MG63 (cell line): ENCODE results near the gene PPP2R2C. TPM values are rescaled to one million over a fixed set of nuclear protein-coding genes. Genes with fewer than 3 reads are reported as not detected.

Source experiments
- DNase-seq: peaks from one replicate; pipeline ENCODE4 v3.0.0-alpha.2; 2020
- H3K27me3 ChIP-seq: fragments of 250-450 bp; sonication (Bioruptor Pico); 2 replicates; pipeline ENCODE4 v1.5.1; 2020; ENCODE audit warnings: mild to moderate bottlenecking, moderate library complexity
- H3K36me3 ChIP-seq: fragments of 250-450 bp; sonication (Bioruptor Pico); 2 replicates; pipeline ENCODE4 v1.5.1; 2020; ENCODE audit warnings: mild to moderate bottlenecking, moderate library complexity
- H3K4me3 ChIP-seq: fragments of 250-450 bp; sonication (Bioruptor Pico); 2 replicates; pipeline ENCODE4 v1.5.1; 2020; ENCODE audit warnings: mild to moderate bottlenecking, moderate library complexity
- H3K9me3 ChIP-seq: fragments of 250-450 bp; sonication (Bioruptor Pico); 2 replicates; pipeline ENCODE4 v1.5.1; 2020; ENCODE audit warnings: mild to moderate bottlenecking, moderate library complexity
- total RNA-seq: library from RNA; depleted of rRNA; stranded (reverse); fragments of >200 nt; shearing (Covaris generic); gene quantifications from 2 replicates; pipeline ENCODE4 v1.2.3, GENCODE V29; 2014; ENCODE audit warnings: low replicate concordance

Gene PPP2R2C
- total RNA-seq, 1 experiment from 2014 or later = 3.3 TPM

DNA sequence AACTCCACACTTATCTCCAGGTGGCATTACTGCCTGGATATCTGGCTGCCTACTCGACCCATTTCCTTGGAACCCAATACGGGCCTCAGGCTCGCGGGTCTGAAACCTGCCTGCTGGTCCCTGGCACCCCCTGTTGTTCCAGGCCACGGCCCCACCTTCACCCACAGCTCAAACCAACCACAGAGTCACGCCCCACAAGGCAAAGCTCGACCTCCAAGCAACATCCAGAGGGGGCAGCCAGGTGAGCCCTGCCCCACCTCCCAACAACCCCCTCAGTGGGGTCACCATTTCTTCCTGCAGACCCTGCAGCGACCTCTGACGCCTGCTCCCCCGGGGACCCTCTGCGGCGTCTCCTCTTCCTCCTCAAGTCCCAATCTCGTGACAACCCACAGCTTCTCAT is 126.5 kb downstream of the PPP2R2C start:
- no peaks in the 10 kb centered on the region for H3K36me3 ChIP-seq
- no peak for DNase-seq
- no peak overlapping the region for H3K4me3 ChIP-seq
- no peaks in the 10 kb centered on the region for H3K9me3 ChIP-seq
- no peaks in the 10 kb centered on the region for H3K27me3 ChIP-seq

DNA sequence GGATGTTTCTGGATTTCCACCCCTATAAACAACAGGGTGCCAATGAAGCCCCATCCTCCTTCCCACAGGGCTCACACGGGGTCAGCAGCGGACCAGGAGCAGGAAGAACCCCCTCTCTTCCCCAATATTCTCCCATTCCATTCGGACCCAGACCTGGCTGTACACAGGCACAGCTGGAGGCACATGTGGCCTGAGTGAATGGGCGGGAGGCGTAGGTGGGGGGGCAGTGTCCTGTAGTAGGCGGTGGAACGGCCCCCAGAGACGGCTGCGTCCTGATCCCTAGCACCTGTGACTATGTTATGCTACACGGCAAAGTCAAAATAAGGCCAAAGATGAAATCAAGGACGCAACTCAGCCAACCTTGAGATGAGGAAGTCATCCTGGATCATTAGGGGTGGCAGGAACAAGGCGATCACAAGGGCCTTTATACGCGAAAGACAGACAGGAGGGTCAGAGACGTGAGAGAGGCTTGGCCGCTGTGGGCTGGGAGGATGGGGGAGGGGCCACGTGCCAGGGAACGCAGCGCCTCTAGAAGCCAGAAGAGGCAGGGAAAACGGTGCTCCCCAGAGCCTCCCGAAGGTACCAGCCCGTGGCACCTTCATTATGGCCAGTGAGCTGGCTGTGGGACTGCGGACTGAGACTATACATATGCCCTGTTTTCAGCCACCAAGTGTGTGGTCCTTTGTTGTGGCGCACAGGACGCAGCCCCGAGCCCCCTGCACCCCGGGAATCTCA is 127.2 kb downstream of the PPP2R2C start:
- H3K4me3 ChIP-seq = no peak overlapping the region
- no peaks in the 10 kb centered on the region for H3K36me3 ChIP-seq

DNA sequence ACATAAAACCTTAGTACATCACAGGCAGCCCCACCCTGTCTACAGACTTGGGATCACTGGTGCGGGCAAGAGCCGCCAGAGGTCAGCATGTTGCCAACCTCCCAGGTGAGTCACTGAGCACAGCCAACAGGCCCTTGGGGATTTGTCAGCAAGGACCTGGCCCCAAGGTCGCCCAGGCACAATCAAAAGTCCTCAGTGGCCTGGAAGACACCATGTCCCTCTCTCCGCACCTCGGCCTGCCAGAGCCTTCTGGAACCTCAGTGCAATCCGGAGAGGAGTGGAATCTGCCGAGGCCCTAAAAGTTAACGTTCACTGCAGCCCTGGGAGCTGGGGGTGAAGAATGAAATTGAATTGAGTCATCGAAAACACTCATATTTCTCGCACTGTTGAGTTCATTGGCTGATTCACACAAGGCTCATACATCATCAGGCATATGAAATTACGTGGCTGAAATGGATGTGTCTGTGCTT is 128.4 kb downstream of the PPP2R2C start:
- Histone ChIP-seq H3K27me3 (no peaks in the 10 kb centered on the region), H3K4me3 (no peak overlapping the region), H3K9me3 (no peaks in the 10 kb centered on the region), H3K36me3 (no peaks in the 10 kb centered on the region)
- peak; percentile 73 for DNase-seq

More for the DNA sequence above, 127.2 kb downstream of the PPP2R2C start:
- Histone ChIP-seq H3K27me3 (no peaks in the 10 kb centered on the region), H3K9me3 (no peaks in the 10 kb centered on the region)
- DNase-seq = no peak

DNA sequence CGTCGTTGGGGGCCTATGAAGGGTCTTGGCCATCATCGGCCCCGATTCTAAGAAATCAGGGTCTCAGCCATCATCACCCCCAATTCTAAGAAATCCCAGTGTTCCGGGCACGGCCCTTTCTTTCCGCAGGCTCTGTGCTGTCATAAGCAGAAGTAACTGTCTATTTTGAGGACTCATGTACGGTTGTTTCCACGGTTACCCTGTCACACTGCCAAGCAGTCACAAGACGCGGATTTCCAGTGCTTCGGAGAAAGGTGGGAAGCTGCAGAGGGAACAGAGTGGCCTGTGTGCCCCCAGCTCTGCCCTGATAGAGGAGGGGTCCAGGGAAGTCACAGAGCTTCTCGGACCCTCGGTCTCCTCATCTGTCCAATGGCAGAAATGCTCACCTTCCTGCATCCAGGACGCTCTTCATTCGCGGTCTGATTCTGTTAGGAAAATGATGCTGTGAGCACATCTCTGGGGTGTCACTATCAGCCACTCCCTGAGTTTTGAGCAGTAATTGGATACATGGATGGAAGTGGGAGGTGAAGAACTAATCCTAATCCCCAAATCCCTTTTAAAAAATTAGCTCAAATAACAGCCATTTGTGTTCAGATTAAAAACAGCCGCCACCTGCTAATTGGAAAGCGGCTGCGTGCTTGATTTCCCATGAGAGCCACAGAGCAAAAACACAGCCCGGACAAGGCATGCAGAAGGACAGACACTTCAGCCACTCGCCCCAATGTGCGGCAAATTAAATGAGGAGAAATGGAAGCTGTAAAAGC is 129.7 kb downstream of the PPP2R2C start:
- Histone ChIP-seq H3K27me3 (no peaks in the 10 kb centered on the region), H3K36me3 (no peaks in the 10 kb centered on the region), H3K4me3 (no peak overlapping the region), H3K9me3 (no peaks in the 10 kb centered on the region)
- no peak for DNase-seq

DNA sequence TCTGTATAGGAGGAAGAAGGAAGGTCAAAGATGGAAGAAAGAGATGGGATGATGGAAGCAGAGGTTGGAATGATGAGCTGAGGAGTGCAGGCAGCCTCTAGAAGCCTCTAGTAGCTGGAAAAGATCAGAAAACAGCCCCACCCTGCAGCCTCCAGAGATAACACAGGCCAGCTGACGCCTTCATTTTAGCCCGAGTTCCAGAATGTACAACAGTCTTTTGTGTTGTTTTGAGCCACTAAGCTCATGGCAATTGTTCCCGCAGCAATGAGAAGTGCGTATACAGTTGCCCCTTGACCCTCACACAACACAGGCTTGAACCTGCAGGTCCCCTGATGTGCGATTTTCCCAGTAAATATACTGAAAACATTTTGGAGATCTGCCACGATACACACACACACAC is 130.7 kb downstream of the PPP2R2C start:
- Histone ChIP-seq H3K27me3 (no peaks in the 10 kb centered on the region), H3K9me3 (no peaks in the 10 kb centered on the region), H3K36me3 (no peaks in the 10 kb centered on the region), H3K4me3 (no peak overlapping the region)
- DNase-seq = no peak

DNA sequence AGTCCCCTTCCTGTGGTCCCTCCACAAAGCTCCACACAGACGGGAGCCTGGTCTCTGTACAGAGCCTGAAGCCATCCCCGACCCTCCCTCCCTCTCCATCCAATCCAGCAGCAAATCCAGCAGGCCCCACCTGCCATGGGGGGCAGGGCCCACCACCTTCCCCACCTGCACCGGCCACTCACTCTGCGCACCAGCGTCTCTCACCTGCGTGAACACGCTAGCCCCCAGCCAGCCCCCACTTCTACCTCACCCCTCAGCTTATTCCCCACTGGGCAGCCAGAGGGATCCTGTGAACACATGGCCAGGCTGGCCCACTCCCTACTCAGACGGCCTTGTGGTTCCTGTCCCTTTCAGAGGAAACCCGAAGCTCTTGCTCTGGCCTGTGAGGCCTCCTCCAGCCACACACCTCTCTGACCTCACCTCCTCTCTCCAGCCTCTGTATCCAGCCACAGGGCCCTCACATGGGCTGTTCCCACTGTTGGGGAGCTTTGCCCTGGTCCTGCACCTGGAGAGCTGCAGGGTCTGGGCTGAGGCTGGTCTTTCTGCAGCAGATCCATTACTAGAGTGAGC is 131.9 kb downstream of the PPP2R2C start:
- no peaks in the 10 kb centered on the region for H3K27me3 ChIP-seq

DNA sequence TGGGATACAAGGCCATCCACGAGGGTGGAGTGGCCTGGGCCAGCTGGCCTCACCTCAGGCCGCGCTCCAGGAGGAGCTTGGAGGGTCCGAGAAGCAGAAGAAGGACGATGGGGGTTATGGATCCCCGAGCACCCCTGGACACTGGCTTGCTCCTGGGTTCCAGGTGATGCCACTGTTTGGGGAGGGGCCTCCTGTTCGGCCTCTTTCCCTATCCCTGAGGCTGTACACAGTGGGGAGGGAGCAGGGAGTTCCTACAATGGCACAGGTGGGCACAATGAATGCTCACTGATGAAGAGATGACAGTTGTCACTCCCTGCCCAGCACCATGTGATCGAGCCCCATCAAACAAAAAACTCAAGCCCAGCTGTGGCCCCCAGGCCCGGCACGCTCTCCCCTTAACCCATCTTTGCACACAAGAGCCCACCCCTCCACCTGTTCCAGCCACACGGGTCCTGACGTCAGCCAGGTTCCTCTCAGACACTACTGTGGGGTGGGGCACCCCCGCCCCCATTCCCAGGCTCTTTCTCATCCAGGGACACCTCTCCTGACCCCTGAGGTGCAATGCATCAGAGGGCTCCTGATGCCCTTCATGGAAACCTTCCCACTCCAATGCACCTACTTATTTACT is 132.5 kb downstream of the PPP2R2C start:
- Histone ChIP-seq H3K27me3 (no peaks in the 10 kb centered on the region), H3K9me3 (no peaks in the 10 kb centered on the region), H3K36me3 (no peaks in the 10 kb centered on the region), H3K4me3 (no peak overlapping the region)
- no peak for DNase-seq

More for the DNA sequence above, 131.9 kb downstream of the PPP2R2C start:
- no peak overlapping the region for H3K4me3 ChIP-seq
- H3K9me3 ChIP-seq = no peaks in the 10 kb centered on the region
- DNase-seq = no peak
- H3K36me3 ChIP-seq = no peaks in the 10 kb centered on the region

DNA sequence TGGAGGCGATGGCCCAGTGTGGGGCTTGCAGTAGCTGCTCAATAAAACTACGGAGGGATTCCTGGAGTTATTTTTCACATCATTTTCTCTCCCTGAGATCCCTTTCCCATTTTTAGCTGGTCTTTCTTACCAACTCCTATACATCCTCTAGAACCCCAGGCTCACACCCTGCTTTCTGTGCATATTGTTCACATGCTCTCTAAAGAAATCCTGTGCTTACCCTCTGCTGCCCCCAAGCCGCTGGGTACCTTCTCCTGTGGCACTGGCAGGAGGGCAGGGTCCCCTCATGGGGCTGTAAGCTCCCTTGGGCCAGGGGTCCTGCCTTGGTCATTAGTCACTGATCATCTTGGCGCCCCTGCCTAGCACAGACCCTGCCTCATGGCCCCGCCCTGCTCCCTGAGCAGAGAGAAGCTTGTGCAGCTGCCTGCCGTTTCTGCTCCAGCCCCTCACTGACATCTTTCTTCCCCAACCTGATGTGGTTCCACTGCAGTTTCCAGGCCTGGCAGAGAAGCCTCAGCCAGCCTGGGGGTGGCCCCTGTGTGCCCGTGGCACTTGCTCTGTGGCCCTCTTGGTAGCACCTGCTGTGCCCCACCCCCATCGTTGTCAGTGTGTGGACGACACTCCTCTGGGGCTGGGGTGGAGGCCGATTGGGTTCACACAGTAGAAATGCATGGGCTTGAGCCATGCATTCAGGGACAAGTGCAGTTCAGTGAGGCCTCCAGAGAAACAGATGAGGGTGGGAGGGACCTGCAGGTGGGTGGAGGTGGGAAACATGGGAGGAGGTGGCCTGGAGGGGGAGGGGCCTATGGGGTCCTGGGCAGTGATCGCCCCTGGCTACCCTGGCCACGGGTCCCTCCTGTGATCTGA is 133.2 kb downstream of the PPP2R2C start:
- Histone ChIP-seq H3K27me3 (no peaks in the 10 kb centered on the region), H3K4me3 (no peak overlapping the region), H3K9me3 (no peaks in the 10 kb centered on the region), H3K36me3 (no peaks in the 10 kb centered on the region)
- DNase-seq = no peak

DNA sequence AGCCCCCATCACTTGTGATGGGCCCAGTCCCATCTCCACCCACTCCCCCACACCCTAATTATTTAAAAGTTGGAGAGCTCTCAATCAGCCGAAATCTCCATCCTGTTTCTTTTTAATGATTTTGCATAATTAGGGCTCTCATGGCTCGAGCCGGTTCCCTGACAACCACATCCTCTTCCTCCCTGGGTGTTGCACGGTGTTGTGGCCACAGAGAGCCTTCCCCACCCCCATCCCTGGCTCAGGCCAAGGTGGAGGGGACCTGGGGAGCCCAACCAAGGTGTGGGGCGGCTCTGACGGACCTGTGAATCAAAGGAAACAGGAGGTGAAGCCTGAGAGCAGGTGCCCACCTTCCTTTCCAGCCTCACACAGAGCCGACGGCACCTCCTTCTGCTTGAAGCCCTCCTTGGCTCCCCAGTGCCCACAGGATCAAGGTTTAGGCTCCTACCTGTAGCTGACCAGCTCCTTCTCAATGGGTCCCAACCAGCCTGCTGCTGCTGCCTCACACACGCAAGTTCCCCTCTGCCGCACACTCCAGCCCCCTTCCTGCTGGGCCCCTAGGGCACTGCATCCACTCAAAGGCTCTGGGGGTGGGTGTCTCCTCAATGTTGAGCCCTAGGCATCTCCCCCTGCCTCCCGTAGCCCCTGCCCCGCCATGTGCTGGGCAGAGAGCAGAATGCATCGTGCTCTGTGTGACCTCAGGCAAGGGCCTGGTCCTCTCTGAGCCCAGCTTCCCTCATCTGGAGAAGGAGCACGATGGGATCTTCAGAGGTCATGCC is 134.1 kb downstream of the PPP2R2C start:
- Histone ChIP-seq H3K36me3 (no peaks in the 10 kb centered on the region), H3K27me3 (no peaks in the 10 kb centered on the region), H3K9me3 (no peaks in the 10 kb centered on the region), H3K4me3 (no peak overlapping the region)
- no peak for DNase-seq

DNA sequence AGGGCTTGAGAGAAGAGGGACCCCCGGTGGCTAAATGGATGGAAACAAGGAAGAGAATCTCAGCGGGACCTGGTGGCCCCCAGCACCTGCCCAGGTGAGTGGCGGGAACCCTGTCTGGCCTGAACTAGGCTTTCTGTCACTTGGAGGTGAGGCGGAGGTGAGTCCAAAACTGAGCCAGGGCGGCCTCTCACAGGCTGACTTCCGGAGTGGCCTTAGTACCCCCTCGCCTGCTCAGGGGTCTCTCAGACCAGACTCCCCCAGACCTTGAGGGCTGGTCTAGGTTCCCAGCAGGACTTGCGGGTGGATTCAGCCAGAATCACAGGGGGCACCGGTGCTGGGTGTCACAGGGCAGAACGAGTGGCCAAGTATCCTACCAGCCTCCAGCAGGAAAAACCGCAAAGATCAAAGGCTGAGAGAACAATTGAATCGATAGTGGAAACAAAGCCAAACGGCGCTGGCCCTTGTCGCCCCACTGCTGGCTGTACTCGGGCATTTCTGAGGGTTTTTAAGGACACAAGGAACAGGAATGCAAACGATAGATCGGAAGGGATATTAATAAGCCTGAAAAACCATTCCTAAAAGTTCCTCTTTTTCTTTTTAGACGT is 135.0 kb downstream of the PPP2R2C start:
- H3K9me3 ChIP-seq = no peaks in the 10 kb centered on the region
- H3K36me3 ChIP-seq = no peaks in the 10 kb centered on the region
- DNase-seq = no peak
- no peak overlapping the region for H3K4me3 ChIP-seq
- no peaks in the 10 kb centered on the region for H3K27me3 ChIP-seq

DNA sequence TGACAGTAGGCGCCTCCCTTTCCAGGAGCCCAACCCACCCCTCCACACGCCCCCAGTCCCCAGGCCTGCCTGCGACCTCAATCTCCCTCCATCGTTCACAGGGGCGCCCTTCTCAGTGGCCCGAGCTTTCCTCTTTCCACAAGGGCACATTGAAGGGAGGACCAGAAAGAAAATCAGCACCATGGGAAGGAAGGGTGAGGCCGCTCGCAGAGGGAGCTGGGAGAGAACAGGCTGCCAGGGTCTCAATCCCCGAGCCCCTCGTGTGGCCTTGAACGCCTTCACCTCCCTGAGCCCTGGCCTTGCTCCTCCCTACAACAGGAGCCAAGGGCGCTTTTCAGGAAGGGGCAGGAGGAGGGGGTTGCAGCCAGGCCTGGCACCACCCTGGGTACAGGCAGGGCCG is 136.2 kb downstream of the PPP2R2C start:
- Histone ChIP-seq H3K27me3 (no peaks in the 10 kb centered on the region), H3K36me3 (no peaks in the 10 kb centered on the region), H3K4me3 (no peak overlapping the region), H3K9me3 (no peaks in the 10 kb centered on the region)
- no peak for DNase-seq

DNA sequence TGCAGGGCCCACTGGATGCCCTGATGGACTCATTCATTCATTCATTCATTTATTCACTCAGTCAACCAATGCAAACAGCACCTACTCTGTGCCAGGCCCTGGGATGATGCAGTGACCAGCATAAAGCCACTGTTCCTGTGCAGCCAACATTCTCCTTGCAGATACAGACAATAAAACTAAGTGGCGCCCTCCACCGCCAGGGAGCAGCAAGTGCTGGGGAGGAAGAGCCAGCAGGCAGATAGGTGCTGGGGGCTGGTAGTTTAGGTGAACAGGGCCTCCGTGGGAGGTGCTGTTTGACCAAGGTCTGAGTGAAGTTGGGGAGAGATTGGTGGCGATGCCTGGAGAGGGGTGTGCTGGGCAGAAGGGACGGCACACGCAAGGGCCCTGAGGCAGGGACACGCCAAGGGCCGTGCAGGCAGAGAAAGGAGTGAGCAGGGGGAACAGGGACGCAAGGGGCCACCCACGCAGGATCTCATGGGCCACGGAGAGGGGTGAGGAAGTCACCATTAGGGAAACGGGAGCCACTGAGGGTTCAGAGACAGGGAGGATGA is 137.3 kb downstream of the PPP2R2C start:
- H3K27me3 ChIP-seq = no peaks in the 10 kb centered on the region
- no peak overlapping the region for H3K4me3 ChIP-seq
- H3K9me3 ChIP-seq = no peaks in the 10 kb centered on the region
- no peaks in the 10 kb centered on the region for H3K36me3 ChIP-seq
- DNase-seq = no peak

DNA sequence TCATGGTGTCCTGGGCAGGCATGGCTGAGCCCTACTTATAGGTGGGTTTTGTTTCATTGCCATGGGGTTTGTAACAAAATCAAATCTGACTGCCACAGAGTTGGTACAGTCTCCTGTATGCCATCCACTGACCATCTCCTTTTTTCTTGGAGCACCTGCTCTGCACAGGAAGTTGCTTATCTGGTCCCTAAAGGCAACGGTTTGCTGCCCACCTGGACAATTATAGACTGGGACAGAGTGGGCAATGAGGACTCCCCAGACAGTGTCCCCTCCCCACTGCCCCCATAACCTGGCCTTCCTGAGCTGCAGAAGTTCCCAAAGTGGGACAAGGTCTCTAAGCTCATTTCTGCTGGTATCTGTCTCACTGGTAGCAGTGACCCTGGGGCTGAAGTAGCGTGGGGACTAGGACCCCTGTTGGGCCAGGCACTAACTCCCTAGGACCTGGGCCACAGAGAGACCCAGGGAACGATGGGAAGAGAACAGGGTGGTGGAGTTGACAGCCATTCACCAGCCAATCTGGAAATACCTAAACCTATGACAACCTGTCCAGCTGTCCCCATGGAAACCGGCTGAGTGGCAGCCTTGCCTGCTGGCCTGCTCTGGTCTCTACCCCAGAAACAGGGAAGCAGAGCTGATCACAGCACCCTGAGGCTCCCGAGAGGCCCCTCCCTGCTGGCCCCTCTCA is 138.1 kb downstream of the PPP2R2C start:
- Histone ChIP-seq H3K27me3 (no peaks in the 10 kb centered on the region), H3K36me3 (no peaks in the 10 kb centered on the region), H3K9me3 (no peaks in the 10 kb centered on the region), H3K4me3 (no peak overlapping the region)
- DNase-seq = no peak

DNA sequence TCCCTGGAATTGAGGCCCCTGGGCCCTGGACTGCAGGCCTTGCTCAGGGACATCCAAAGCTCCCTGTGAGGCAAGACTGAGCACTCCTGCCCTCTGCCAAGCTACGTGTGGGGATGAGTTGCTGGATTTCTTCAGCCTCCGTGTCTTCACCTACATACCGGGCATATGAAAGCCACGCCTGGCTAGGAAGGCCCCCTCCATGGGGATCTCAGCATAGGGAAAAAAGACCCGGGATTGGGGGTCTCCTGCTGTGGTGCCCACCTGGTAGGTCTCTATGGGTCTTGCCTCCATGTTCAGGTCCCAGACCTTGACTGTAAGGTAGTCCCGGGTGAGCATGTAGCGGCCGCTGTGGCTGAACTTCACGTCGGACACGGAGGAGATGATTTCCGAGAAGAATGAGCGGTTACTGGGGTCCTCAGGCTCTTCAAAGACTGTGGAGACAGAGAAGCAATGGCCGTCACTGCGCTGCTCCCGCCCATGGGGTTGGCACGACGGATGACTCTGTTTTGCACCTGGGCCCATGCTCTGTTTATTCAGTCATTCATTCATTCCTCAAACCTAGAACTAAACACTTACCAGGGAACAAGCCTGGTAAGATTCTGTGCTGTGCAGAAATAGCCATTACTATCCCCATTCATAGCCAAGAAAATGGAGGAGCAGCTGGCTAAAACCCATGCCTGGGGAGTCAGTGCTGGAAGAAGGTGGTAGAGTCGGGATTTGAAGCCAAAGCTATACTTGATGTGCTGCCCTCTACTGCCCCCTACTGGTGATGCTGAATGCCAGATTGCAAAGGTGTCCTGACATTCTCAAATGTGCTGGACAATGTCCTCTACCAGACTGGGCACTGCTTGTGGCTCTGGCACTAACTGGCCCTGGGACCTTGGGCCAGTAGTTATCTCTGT is 138.9 kb downstream of the PPP2R2C start:
- H3K27me3 ChIP-seq = no peaks in the 10 kb centered on the region
- H3K36me3 ChIP-seq = no peaks in the 10 kb centered on the region
- no peak for DNase-seq
- H3K9me3 ChIP-seq = no peaks in the 10 kb centered on the region
- H3K4me3 ChIP-seq = no peak overlapping the region
